Measurements from ENCODE around the gene TGFBR3.

Gene TGFBR3

GRCh38 chr1:91750398-91750996 is 135.5 kb downstream of the TGFBR3 start:
- no peak for DNase-seq

- DNase-seq, result no peak
Measured at GRCh38 chr1:91749788-91750231, 136.1 kb downstream of the TGFBR3 start.

DNA sequence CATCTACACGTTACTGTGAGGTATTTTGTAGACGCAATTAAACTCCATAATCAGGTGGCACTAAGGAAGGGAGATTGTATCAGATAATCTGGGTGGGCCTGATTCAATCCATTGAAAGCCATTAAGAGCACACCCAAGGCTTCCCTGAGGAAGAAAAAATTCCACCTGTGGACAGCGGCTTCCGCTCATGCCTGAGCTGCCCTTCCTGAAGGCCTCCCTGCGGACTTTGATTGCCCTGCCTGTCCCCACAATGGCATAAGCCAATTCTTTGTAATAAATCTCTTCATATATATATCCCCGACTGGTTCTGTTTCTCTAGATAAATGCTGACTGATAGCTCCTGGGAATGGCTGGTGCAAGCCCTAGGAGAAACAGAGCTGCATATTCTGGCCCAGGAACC is 138.3 kb downstream of the TGFBR3 start:
- no peak for DNase-seq

DNA sequence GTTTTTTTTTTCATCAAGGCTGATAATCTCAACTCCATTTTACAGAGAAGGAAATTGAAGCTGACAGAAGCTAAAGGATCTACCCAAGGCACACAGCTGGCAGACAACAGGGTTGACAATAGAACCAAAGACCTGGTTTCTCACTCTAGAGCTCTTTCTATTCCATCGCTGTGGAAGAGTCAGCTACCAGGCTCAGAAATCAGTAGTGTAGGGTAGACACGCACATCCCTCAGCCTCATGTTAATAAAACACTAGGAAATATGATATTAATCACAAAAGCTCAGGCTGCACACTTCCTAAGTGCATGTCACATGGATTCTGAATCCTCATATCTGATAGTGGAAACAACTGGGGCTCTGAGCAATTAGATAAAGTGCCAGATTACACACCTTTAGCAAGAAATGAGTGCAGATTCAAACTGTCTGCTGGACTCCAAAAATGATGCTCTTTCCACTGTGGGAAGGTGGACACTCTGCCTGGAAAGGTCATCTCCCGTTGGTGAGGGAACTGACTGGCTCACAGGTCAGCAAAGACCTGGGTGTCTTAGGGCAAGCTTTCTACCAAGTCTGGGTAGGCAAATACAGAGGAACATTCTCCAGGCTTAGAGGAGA is 139.1 kb downstream of the TGFBR3 start:
- DNase-seq, result no peak

DNA sequence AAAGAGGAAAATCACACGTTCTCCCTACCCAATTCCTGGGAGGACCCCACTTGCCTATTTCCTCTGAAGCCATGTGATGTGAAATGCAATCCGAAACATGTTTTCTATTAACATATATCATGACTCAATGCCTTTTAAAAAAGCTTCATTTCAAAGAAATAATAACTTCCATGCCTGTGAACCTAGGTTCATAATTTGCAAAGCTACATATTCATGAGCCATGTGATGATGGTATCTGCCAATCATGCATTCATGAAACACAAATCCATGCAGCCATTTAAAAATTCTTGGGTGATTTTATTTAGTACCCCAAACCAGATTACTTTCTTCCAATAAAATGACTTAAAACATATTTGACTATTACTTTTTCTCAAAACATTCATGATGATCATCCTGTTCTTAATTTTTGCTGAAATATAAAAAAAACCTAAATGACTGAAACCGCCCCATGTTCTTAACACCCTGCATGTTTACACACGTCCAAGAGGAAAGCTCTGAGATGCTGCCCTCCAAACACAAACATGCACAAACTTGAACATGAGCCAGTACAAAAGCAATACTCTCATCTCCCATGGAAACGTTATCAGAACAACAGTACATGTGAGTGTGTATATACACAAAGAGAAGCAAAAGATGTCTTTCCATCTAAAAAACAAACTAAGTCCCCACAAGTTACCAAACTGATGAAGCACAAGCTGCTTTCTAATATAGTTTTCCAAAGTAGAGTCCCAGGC is 140.1 kb downstream of the TGFBR3 start:
- no peak for DNase-seq

- no peak for DNase-seq
Measured at GRCh38 chr1:91744953-91745639, 140.9 kb downstream of the TGFBR3 start.

DNA sequence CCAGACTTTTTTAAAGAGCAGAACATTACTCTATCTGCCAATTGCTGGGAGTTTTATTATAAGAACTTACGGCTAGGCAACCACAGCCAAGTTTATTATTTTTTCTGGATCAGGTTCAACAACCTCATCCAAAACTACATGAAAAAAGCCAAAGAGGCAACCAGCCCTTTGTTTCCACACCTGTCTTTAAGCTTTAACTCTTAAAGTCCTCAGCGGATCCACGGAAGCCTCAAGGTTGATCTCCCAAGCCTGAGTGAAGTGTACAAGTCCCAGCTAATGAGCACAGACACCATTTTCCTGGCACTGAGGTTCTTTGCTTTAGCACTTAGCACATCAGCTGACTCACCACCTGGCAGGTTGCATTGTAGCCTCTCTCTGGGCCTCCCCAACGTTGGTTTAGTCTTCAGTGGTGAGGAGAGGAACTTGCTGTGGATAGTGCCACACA is 143.1 kb downstream of the TGFBR3 start:
- DNase-seq, result peak; percentile 59

DNA sequence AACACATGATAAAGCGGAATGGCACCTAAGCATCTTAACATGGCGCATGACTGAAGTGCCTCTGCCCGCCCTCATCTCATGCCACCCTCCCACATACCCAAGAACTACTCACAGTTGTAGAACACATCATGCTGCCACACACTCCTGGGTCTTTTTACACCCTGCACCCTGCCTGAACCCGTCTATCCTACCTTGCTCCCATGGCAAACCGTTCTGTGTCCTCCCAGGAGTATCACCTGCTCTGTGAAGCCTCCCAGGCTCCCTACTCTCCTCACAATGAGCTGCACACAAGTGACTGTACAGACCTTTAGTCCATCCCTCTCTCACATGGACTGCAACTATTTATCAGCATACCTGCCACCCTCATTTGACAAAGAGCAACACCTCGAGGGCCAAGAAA is 144.0 kb downstream of the TGFBR3 start:
- DNase-seq, result no peak

- DNase-seq, result no peak
Measured at GRCh38 chr1:91741301-91741700, 144.7 kb downstream of the TGFBR3 start.

DNA sequence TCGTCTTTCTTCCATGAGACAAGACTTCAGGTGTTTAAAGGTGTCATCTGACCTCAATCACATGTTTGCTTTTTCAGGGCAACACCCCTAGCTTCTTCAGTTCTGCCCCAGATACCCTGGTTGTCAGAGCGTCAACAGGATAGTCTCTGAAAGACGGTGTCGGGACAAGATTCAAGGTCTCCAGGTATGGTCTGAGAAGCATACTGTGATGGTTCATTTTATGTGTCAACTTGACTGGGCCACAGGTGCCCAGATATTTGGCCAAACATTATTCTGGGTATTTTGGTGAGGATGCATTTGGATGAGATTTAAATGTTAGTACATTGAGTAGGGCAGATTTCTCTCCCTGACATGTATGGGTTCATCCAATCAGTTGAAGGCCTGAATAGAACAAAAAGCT is 148.3 kb downstream of the TGFBR3 start:
- no peak for DNase-seq

DNA sequence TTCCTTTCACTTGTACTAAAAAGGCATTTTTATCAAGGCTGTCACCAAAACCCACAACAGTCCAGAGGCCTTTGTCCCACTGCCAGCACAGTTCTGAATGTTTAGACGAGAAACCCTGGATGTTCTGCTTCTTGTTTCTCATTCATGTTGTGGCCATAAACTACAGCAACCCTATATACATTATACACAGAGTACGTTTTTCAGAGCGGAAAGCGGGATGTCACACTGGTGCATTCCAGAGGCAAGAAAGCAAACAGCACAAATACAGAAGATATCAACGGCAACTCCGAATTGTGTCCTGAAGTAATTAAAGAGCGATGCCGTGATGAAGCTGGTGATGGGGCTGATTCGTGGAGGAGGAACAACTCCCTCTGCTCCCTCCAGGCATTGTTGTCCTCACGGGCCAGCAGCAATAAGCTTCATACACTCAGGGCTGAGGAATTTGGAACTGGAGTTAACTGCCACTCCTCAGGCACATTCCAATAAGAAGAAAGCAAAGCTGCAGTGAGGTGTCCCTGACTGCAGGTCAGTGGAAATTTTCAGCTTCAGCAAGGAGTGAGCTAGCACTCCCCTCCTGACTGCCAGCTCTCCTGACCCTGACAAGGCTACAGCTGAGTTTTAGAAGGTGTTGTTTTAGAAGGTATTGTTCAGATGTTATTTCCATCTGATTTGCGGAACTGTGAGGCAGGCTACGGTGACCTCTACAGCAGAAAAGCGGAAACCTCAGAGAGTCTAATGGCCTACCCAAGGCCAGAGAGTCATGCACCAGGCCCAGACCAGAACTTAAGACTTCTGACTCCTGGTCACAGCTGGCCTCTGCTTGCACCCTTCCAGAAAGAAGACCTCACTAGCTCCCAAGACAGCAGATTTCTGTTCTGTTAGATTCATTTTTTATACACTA is 149.0 kb downstream of the TGFBR3 start:
- no peak for DNase-seq

DNA sequence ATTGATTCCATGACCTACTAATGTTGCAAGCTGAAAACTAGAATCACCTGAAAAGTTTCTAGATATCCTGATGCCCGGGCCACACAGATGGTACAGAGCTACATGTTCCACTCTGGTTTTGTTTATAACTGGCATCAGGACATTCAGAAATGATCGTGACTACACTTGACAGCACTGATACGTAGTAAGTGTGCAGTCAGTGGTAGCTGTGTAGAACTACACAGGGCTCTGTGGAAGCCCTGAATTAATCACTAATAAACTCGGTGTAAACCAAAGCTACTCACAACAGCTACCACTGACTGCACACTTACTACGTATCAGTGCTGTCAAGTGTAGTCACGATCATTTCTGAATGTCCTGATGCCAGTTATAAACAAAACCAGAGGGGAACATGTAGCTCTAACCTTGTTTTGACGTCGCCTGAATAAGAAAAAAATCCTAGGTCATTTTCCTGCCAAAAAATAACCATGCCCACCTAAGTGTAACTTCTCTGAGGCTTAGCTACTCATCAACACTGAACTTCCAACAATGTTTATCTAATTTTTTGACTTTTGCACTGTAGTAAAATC is 149.7 kb downstream of the TGFBR3 start:
- no peak for DNase-seq

GRCh38 chr1:91735266-91735845 is 150.6 kb downstream of the TGFBR3 start:
- DNase-seq, result no peak

DNA sequence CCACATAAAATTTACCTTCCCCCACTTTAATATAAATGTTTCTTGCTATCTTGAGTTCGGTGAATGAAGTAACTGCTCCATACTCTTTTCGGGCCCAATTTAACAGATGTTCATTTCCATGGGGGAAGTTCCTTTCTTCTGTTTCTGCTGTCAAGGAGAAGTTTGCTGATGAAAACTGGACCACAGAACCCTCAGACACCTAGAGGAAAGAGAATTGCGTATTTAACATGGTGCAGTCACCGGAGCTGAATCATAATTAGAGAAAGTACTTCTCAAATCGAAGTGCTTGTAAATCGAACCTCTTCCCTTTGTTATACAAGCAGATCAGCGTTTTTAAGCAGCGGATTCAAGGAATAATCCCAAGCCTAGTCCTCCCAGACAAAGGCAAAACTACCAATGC is 151.2 kb downstream of the TGFBR3 start:
- DNase-seq, result no peak

- DNase-seq, result no peak
Measured at GRCh38 chr1:91733108-91733710, 152.7 kb downstream of the TGFBR3 start.

- no peak for DNase-seq
Measured at GRCh38 chr1:91732291-91733107, 153.5 kb downstream of the TGFBR3 start.

- DNase-seq, result no peak
Measured at GRCh38 chr1:91731815-91732214, 154.1 kb downstream of the TGFBR3 start.

GRCh38 chr1:91730801-91731732 is 154.9 kb downstream of the TGFBR3 start:
- no peak for DNase-seq

DNA sequence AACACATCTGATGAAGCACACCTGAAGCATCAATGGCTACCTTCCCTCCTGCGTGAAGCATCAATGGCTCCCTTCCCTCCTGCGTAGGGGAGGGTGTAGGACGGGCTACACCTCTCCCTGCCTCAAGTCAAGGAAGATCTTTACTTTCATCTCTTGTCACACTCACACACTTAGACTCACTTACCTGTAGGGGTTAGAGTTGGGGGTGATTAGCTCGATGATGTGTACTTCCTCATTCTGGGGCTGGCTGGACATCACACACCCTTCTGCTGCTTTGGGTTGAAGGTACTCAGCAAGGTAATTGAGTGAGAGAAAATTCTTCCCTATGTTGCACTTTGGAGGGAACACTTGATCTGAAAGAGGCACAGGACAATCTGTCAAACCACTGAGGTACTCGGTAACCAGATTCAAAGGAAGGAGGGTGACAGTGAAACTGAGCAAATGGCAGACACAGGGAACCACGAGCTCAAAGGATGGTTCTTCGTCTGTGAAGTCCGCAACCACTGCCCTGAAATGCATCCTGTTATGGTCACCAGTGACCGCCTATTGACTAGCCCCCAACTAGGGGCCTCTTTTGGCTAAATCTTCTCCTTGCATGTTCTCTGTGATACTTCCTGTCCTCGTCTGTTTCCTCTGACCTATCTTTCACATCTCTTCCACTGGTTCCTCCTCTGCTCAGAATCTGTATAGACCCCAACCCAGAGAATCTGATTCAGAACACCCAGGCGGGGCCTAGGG is 156.2 kb downstream of the TGFBR3 start:
- DNase-seq, result no peak

Data from NCI-H1092 (cell line).